ENCODE data around the gene PARL.
A peak's percentile ranks its signal among the peaks of the same experiment; 100 is the strongest.

Gene PARL, protein sequence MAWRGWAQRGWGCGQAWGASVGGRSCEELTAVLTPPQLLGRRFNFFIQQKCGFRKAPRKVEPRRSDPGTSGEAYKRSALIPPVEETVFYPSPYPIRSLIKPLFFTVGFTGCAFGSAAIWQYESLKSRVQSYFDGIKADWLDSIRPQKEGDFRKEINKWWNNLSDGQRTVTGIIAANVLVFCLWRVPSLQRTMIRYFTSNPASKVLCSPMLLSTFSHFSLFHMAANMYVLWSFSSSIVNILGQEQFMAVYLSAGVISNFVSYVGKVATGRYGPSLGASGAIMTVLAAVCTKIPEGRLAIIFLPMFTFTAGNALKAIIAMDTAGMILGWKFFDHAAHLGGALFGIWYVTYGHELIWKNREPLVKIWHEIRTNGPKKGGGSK

GRCh38 chr3:183884427-183885296, at the start of gene PARL:
Gene PARL (minus strand): TSS chr3:183884880. CDS start chr3:183884846, 34 bp downstream.
- DNase-seq (ENCODE audit: low read depth in 2 of 2), result peak; percentile 95

GRCh38 chr3:183933160-183933559, 48.5 kb upstream of the PARL start:
- DNase-seq (ENCODE audit: low read depth in 2 of 2), result no peak

GRCh38 chr3:183931881-183932280, 47.2 kb upstream of the PARL start:
- no peak for DNase-seq (ENCODE audit: low read depth in 2 of 2)

DNA sequence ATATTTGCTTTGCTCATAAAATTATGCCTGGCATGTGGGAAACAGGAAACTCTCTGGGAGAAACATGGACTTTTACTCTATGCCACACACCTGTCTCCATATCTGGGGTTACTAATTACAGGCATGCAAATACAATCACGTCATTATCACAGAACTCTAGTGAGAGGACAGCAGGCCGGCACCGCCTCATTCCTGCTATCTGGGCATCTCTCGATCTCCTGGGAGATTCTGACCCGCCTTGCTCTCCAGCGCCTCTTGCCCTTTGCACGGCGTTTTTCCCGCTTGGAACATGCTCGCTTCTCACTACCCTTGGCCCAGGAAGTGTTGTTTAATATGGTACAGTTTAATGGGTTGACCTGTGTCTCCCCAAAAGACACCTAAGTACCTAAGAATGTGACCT, 45.4 kb upstream of the PARL start:
- DNase-seq (ENCODE audit: low read depth in 2 of 2), result no peak

GRCh38 chr3:183927059-183927458, 42.4 kb upstream of the PARL start:
- no peak for DNase-seq (ENCODE audit: low read depth in 2 of 2)

DNA sequence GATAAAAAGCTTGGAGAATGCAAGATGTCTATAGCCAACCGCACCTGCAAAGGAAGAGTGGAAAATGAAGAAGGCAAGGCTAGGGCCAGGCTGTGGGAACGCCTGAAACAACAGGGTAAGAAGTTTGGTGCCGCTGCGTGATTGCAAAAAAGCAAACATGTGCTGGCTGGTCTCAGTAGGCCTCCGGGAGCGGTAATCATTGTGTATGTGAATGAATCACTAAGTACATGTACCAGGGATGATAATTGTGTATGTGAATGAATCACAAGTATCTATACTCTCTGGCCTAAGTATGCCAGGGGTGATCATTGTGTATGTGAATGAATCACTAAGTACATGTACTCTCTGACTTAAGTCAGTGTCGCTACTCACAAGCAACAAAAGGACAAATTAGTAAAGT, 40.3 kb upstream of the PARL start:
- DNase-seq (ENCODE audit: low read depth in 2 of 2), result no peak

GRCh38 chr3:183924543-183924942, 39.9 kb upstream of the PARL start:
- DNase-seq (ENCODE audit: low read depth in 2 of 2), result no peak

GRCh38 chr3:183922421-183922820, 37.7 kb upstream of the PARL start:
- no peak for DNase-seq (ENCODE audit: low read depth in 2 of 2)

DNA sequence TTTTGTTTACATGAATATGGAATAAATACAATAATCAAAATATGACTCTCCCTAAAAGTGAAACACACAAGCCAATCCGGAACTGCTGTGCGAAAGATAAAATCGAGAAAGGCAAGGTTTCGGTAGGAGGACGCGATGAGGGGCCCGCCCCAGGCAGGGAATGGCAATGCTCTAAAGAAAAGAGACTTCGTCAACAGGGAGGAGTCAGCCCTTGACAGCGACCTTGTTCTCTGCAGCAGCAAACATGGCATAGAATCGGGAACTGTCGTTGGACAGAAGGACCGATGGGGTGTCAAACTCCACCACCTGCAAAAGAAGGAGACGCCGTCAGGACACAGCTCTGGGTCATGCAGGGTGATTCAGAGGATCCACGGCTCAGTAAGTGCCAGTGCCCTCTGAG, 36.4 kb upstream of the PARL start:
- DNase-seq (ENCODE audit: low read depth in 2 of 2), result no peak

DNA sequence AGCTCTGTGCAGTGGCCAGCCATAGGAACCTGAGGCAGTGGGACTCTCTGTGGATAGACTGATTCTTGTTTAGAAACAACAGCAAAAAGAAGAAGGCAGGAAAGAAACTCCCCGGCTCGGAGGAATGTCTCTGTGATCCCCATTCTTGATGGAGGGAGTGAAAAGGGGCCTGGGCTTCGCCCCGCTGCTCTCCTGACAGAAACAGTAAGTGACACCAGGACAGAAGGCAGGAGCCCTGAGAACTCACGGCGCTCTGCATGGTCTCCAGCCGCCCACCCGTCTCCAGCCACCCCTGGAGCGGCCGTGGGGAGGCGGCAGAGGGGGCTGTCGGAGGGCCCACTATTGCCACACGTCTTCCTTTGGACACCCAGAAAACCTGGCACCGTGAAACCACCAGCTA, 35.7 kb upstream of the PARL start:
- DNase-seq (ENCODE audit: low read depth in 2 of 2), result no peak

- DNase-seq (ENCODE audit: low read depth in 2 of 2), result no peak
Observed at GRCh38 chr3:183918178-183918577, 33.5 kb upstream of the PARL start.

GRCh38 chr3:183917776-183918175, 33.1 kb upstream of the PARL start:
- DNase-seq (ENCODE audit: low read depth in 2 of 2), result no peak

- DNase-seq (ENCODE audit: low read depth in 2 of 2), result no peak
Observed at GRCh38 chr3:183914856-183915255, 30.2 kb upstream of the PARL start.

- no peak for DNase-seq (ENCODE audit: low read depth in 2 of 2)
Observed at GRCh38 chr3:183913580-183913920, 28.9 kb upstream of the PARL start.

DNA sequence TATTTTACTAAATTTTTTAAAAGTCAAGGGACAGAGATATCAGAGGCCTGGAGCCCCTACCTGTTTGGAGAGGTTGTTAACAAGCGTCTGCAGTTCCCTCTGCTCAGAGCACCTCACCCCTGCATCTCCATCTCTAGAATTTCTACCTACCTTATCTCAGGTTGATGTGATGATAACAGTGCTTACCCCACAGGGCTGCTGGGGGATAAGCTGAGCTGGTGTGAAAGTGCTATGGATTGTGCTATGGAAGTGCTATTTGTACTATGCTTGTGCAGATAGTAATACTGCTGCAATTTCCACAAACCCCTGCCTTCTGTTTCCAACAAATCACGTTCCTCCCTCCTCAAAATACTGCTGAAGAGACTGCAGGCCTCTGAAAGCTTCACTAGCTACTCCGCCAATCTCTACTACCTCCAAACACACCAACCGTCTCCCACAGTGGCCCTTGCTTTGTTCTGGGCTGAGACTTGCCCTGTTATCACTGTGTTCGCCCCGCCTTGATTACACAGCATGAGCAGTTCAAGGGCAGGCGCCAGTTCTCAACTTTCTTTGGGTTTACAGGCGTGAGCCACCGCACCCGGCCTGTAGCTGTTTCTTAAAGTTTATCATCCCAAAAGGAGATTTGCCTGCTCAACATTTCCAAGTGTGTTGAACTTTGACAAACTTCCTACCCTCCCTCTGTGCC, 28.4 kb upstream of the PARL start:
- DNase-seq (ENCODE audit: low read depth in 2 of 2), result no peak

- DNase-seq (ENCODE audit: low read depth in 2 of 2), result no peak
Observed at GRCh38 chr3:183911763-183912506, 27.3 kb upstream of the PARL start.

- DNase-seq (ENCODE audit: low read depth in 2 of 2), result no peak
Observed at GRCh38 chr3:183911087-183911486, 26.4 kb upstream of the PARL start.

- no peak for DNase-seq (ENCODE audit: low read depth in 2 of 2)
Observed at GRCh38 chr3:183909030-183909600, 24.4 kb upstream of the PARL start.

- no peak for DNase-seq (ENCODE audit: low read depth in 2 of 2)
Observed at GRCh38 chr3:183907911-183908331, 23.2 kb upstream of the PARL start.

DNA sequence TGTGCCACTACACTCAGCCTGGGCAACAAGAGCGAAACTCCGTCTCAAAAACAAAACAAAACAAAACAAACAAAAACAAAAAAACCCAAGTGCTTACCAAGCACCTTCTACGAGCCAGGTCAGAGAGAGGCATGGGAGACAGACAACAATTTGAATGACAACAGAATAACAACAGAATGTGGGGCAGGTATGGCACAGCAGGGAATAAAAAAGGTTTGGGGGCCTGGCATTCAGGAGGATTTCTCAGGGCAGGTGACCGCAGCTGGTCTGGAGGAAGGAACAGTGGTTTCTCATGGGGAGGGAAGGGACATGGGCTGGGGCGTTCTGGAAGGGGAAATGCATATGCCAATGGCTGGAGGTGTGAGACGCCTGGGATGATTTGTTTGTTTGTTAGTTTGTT, 22.5 kb upstream of the PARL start:
- no peak for DNase-seq (ENCODE audit: low read depth in 2 of 2)

DNA sequence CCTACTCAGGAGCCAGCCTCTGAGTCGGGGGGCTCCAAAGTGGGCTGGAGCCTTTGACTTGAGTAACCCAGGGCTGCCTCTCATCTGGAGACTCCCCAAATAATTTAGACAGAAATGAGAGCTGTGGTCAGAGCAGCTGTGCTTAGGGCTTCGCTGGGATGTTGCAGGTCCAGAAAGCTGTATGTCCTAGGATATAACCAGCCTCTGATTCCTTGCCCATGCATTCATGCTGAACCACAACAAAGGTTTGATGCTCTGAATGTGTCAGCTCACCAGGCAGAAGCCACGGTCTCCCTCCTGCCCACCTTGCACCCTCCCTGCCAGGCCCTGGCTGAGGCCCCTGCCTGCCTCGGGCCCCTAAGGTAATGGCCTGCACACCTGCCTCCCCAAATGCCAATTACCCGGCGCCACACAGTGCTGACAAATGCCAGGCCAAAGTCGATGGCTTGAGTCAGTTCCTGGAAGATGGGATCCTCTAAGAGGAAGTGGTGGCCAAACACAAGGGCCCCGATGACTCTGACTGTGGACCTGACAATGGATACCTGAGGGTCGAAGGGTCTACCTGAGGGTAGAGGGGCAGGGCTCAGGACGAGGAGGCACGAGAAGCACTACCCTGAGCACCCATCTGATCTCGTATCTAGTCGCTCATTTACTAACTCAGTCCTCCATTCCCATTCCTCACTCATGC, 21.7 kb upstream of the PARL start:
- no peak for DNase-seq (ENCODE audit: low read depth in 2 of 2)
